GM12878 (cell line): ENCODE data around the gene ZNF761. TPM values are rescaled to one million over a fixed set of nuclear protein-coding genes. Genes with fewer than 3 reads are reported as not detected.
"Not testable (repeated sequence)": the region's sequence is repeated elsewhere in the genome, so short reads cannot be mapped to it uniquely, and the experiment has no call there.

Experiments used
- ATAC-seq: fragments of 200-7000 bp; cut with Tn5 transposase; 3 replicates; pipeline ENCODE4 v1.9.1; 2020; ENCODE audit warnings: mild to moderate bottlenecking, moderate library complexity
- BruUV-seq: library from RNA; stranded (reverse); fragments of 400-500 nt; replicated peaks from 2 replicates; lab custom pipeline; 2021; lab: Mats Ljungman, UMichigan
- CTCF ChIA-PET: fragments of 300-600 bp; sonication (Branson Sonifier 250); formaldehyde crosslinking; extraction: SDS; loops from one replicate; lab custom pipeline; 2021; ENCODE audit warnings: inconsistent platforms; lab: Yijun Ruan, JAX
- POLR2A ChIA-PET: fragments of 350-600 bp; formaldehyde crosslinking; extraction: SDS; loops from one replicate; lab custom pipeline; 2021; ENCODE audit warnings: inconsistent platforms; lab: Charles Lee
- RAD21 ChIA-PET: fragments of 300-600 bp; sonication (Branson Sonifier 250); formaldehyde crosslinking; loops from one replicate; lab custom pipeline; 2023; ENCODE audit warnings: antibody characterized with exemption; ENCODE audit not compliant: unreplicated experiment; lab: Charles Lee
- SMC1A ChIA-PET: fragments of 300-600 bp; sonication (Branson Sonifier 250); formaldehyde crosslinking; loops from one replicate; lab custom pipeline; 2023; ENCODE audit not compliant: unreplicated experiment, uncharacterized antibody; lab: Charles Lee
- DNase-seq: peaks from one replicate; pipeline ENCODE4 v3.0.0-alpha.2; 2011; ENCODE audit warnings: low read depth, low spot score
- FAIRE-seq: peaks from 3 replicates; lab custom pipeline; 2011; peaks lifted over from hg19 to GRCh38; lab: Jason Lieb, UNC
- H2AFZ ChIP-seq: 2 replicates; pipeline ENCODE4 v1.6.0; 2011; ENCODE audit warnings: low read depth, low read length, control low read depth; ENCODE audit not compliant: control insufficient read depth
- H3K27ac ChIP-seq: 2 replicates; pipeline ENCODE4 v1.5.1; 2011; ENCODE audit warnings: control low read depth; ENCODE audit not compliant: control insufficient read depth, insufficient read depth
- H3K27me3 ChIP-seq, 2 experiments: replicated peaks in 1 of 2; 2 replicates each; pipeline versions ENCODE4 v1.6.0 to v1.6.1; 2011; ENCODE audit warnings: low read length in 1 of 2; ENCODE audit not compliant: control insufficient read depth in 2 of 2, insufficient read depth in 2 of 2
- H3K36me3 ChIP-seq, 2 experiments: 2 replicates each; pipeline ENCODE4 v1.5.1; 2011; ENCODE audit warnings: low read length in 1 of 2; ENCODE audit not compliant: control insufficient read depth in 2 of 2, insufficient read depth in 2 of 2
- H3K4me1 ChIP-seq: 2 replicates; pipeline ENCODE4 v1.6.1; 2011; ENCODE audit warnings: mild to moderate bottlenecking, low read length, moderate library complexity, mixed read lengths; ENCODE audit not compliant: control insufficient read depth, insufficient read depth
- H3K4me2 ChIP-seq: 2 replicates; pipeline ENCODE4 v1.6.0; 2011; ENCODE audit warnings: control low read depth; ENCODE audit not compliant: control insufficient read depth, insufficient read depth
- H3K4me3 ChIP-seq: fragments of 200-600 bp; sonication (generic); 2 replicates; pipeline ENCODE4 v1.5.1; 2016
- H3K79me2 ChIP-seq: 2 replicates; pipeline ENCODE4 v1.6.0; 2011; ENCODE audit warnings: low read length; ENCODE audit not compliant: control insufficient read depth, insufficient read depth
- H3K9ac ChIP-seq: 2 replicates; pipeline ENCODE4 v1.8.0; 2011; ENCODE audit warnings: low read length, control low read depth, mixed read lengths; ENCODE audit not compliant: control insufficient read depth, insufficient read depth
- H3K9me3 ChIP-seq: replicated peaks from 3 replicates; pipeline ENCODE4 v1.5.1; 2011; ENCODE audit warnings: mild to moderate bottlenecking, low read length; ENCODE audit not compliant: control insufficient read depth, insufficient read depth
- H4K20me1 ChIP-seq: 2 replicates; pipeline ENCODE4 v1.6.0; 2011; ENCODE audit not compliant: control insufficient read depth, insufficient read depth
- ATF7 ChIP-seq: fragments of 450-650 bp; IDR thresholded peaks from 2 replicates; pipeline ENCODE4 v1.6.1; 2016; ENCODE audit warnings: low read depth, mild to moderate bottlenecking
- WGBS: methylation state at CpG from one replicate; pipeline ENCODE4 v1.1.6; 2016; ENCODE audit warnings: low lambda C conversion rate; ENCODE audit not compliant: insufficient replicate concordance, insufficient coverage; ENCODE audit errors: missing lambda C conversion rate; 5-methylcytosine and 5-hydroxymethylcytosine counted together
- in situ Hi-C: fragments of 300-500 bp; cut with MboI; formaldehyde crosslinking; loops from 9 replicates; pipeline ENCODE4 v1.14.3; 2018; ENCODE audit warnings: mixed read lengths
- intact Hi-C: fragments of 100-400 bp; cut with micrococcal nuclease; formaldehyde crosslinking; loops from one replicate; pipeline ENCODE4 v1.14.2; 2022; ENCODE audit not compliant: unreplicated experiment
- polyA plus RNA-seq, 11 experiments: library from polyadenylated mRNA; depleted of rRNA in 4 of 11; unstranded in 6 of 11; stranded (reverse) in 5 of 11; fragments of >200 nt; fragmentation: Nextera tagmentation in 4 of 11; fragmentation: Illumina TruSeq in 1 of 11; extraction: Ambion mirVana in 4 of 11; extraction: Trizol in 1 of 11; gene quantifications; 1 replicate in 1 of 11; 2 replicates in 10 of 11; pipeline versions ENCODE4 v1.2.1 to v1.2.3, GENCODE V29; 2011 to 2016; ENCODE audit warnings: inconsistent platforms in 2 of 11, missing spikeins in 2 of 11, low read depth in 1 of 11
- total RNA-seq, 4 experiments: library from RNA; depleted of rRNA in 3 of 4; stranded (reverse); fragments of >200 nt in 3 of 4; fragmentation: Illumina TruSeq in 1 of 4; extraction: Trizol in 1 of 4; gene quantifications; 2 replicates each; pipeline versions ENCODE4 v1.2.1 to v1.2.3, GENCODE V29; 2013 to 2021
- TF ChIP-seq, protein P1 (sequence below): fragments of 450-650 bp; IDR thresholded peaks from 2 replicates; pipeline ENCODE4 v1.6.1; 2018; ENCODE audit warnings: borderline replicate concordance, mild to moderate bottlenecking; ENCODE audit not compliant: partially characterized antibody
- TF ChIP-seq, protein P2 (sequence below): IDR thresholded peaks from 2 replicates; pipeline ENCODE4 v1.6.1; 2011; ENCODE audit warnings: mild to moderate bottlenecking, low read depth, low read length, moderate library complexity; ENCODE audit not compliant: insufficient replicate concordance

ZNF761 gene
- total and polyA plus RNA-seq, 10 of the 15 experiments (the other 5 are each of a cell fraction or from before 2014, with no cell fraction given): 7.9 to 22.7 (median 10.6) TPM

DNA sequence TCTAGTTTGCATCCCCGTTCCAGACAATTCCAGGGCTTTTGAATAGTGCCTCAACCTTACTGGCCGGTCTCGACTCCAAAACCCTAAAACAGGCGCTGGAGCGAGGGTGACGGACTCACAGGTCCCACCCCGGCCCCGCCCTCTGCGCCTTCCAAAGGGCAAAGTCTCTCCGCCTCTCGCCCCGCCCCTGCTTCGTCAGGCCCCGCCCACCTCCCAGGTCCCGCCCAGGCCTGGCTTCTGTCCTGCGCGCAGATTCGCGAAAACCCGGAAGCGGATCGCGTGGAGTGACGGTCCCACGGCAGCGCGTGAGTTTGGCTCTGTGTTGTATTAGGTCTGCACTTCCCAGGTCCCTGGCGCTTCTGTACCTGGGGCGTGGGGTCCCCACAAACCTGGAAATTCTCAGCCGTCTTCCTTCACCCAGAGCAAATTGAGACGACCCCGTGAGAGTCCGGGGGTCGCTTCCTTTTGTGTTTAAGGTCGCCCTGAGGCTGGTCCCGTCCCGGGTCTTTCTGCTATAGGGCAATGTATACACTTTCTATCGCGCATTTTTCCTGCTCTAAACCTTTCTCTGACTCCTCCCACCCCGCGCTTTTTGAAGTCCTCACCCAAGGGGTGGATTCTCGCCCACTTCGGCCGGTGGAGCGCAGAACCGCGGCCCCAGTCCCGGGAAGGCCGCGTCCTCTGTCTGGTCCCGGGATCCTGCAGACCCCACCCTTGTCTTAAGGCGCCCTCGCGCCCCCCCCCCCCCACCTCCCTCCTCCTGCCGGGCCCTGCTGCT, 35.9 kb downstream of the ZNF761 start, which contains the start of gene ZNF813 (continued):
- TF ChIP-seq, protein P1, sequence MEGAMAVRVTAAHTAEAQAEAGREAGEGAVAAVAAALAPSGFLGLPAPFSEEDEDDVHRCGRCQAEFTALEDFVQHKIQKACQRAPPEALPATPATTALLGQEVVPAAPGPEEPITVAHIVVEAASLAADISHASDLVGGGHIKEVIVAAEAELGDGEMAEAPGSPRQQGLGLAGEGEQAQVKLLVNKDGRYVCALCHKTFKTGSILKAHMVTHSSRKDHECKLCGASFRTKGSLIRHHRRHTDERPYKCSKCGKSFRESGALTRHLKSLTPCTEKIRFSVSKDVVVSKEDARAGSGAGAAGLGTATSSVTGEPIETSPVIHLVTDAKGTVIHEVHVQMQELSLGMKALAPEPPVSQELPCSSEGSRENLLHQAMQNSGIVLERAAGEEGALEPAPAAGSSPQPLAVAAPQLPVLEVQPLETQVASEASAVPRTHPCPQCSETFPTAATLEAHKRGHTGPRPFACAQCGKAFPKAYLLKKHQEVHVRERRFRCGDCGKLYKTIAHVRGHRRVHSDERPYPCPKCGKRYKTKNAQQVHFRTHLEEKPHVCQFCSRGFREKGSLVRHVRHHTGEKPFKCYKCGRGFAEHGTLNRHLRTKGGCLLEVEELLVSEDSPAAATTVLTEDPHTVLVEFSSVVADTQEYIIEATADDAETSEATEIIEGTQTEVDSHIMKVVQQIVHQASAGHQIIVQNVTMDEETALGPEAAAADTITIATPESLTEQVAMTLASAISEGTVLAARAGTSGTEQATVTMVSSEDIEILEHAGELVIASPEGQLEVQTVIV: peak; percentile 58
- TF ChIP-seq ATF7: no peak
- TF ChIP-seq, protein P2, sequence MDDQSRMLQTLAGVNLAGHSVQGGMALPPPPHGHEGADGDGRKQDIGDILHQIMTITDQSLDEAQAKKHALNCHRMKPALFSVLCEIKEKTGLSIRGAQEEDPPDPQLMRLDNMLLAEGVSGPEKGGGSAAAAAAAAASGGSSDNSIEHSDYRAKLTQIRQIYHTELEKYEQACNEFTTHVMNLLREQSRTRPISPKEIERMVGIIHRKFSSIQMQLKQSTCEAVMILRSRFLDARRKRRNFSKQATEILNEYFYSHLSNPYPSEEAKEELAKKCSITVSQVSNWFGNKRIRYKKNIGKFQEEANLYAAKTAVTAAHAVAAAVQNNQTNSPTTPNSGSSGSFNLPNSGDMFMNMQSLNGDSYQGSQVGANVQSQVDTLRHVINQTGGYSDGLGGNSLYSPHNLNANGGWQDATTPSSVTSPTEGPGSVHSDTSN: peak; percentile 51

DNA sequence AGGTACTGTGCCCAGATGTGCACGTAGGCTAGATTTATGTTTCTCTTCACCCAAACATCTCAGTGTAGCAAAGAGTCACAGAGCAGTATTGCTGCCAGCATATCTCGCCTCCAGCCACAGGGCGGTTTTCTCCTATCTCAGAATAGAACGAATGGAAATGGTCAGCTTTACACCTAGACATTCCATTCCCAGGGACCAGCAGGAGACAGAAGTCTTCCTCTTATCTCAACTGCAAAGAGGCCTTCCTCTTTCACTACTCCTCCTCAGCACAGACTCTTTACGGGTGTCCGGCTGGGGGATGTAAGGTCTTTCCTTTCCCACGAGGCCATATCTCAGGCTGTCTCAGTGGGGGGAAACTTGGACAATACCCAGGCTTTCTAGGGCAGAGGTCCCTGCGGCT, 36.8 kb downstream of the ZNF761 start:
- H3K27me3 ChIP-seq, CTCF ChIA-PET, DNase-seq, POLR2A ChIA-PET, H4K20me1 ChIP-seq, H3K9ac ChIP-seq, H2AFZ ChIP-seq, intact Hi-C loops, RAD21 ChIA-PET, ATAC-seq, H3K36me3 ChIP-seq, SMC1A ChIA-PET, H3K27ac ChIP-seq, H3K79me2 ChIP-seq, H3K4me1 ChIP-seq, in situ Hi-C loops, H3K9me3 ChIP-seq, FAIRE-seq: not testable (repeated sequence)
- BruUV-seq: TSS peak; percentile 69
- WGBS: 83% methylated on average over 8 of the region's 8 CpGs
- H3K4me2 ChIP-seq: peak overlapping the region; percentile 74; the same call in 1 of the 2 replicates
- peak overlapping the region; percentile 96 for H3K4me3 ChIP-seq
